Left hindlimb (tissue), 1 donor: ENCODE results near the gene C1orf167.
"Not testable (repeated sequence)": the region's sequence is repeated elsewhere in the genome, so short reads cannot be mapped to it uniquely, and the experiment has no call there.

Experiments used
- DNase-seq: peaks from one replicate; pipeline ENCODE4 v3.0.0-alpha.2; 2018

The C1orf167 gene

DNA sequence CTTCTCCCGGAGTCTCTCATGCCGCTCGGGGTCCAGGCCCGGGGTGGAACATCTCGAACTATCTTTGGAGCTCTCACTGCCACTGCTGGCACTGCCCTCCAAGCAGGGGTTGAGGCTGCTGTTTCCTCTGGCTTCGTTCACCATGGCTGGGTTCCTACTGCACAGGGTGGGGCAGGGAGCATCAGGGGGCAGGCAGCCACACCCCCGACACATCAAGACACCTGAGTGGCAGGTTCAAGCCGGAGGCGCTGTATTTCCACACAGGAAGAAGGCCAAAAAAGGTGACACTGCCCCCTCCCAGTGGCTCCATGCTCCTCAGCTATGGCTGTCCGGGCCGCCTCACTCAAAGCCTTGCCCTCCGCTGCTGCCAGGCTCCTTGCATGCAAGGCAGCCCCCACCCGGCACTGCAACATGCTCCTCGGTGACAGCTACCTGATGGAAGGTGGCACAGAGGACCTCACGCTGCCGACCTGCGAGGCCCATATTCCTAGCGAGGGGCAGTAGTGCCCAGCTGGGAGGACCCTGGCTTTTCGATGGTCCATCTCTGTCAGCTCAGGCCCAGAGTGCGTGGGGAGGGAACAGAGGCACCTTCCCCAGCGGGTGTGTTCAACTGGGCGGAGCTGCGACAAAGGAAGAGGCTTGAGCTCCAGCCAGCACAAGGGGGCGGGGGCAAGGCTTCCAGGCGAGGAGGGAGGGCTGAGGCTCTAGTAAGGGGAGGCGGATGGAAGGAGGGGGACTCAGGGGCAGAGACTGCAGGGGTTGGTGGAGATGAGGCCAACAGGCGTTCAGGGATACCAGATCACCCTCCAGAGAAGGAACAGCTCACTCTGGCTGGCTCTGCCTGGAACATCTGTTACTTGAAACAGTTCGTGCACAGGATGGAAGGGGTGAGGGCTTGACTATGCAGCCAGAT lies 41.2 kb downstream of the C1orf167 start:
- peak; percentile 94 for DNase-seq

DNA sequence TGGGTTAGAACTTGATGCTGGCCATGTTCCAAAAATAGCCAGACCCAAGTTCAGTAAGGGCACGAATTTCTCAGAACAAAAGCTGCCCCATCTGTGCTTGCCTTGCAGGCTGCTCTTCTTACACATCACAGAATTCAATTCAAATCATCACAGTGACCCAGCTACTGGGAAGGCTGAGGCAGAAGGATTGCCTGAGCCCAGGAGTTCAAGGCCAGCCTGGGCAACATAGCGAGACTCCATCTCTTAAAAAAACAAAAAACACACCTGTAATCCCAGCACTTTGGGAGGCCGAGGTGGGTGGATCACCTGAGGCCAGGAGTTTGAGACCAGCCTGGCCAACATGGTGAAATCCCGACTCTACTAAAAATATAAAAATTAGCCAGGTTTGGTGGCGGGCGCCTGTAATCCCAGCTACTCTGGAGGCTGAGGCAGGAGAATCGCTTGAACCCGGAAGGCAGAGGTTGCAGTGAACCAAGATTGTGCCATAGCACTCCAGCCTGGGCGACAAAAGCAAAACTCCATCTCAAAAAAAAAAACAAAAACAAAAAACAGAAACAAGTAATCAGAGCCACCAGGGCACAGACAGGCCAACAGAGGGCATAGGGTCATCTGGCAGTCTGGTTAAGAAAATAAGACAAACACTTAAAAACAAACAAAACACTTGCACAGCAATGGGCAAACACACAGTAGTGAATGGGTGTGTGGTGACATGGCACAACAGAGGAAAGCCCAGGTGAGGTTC lies 42.1 kb downstream of the C1orf167 start:
- DNase-seq, result not testable (repeated sequence)

DNA sequence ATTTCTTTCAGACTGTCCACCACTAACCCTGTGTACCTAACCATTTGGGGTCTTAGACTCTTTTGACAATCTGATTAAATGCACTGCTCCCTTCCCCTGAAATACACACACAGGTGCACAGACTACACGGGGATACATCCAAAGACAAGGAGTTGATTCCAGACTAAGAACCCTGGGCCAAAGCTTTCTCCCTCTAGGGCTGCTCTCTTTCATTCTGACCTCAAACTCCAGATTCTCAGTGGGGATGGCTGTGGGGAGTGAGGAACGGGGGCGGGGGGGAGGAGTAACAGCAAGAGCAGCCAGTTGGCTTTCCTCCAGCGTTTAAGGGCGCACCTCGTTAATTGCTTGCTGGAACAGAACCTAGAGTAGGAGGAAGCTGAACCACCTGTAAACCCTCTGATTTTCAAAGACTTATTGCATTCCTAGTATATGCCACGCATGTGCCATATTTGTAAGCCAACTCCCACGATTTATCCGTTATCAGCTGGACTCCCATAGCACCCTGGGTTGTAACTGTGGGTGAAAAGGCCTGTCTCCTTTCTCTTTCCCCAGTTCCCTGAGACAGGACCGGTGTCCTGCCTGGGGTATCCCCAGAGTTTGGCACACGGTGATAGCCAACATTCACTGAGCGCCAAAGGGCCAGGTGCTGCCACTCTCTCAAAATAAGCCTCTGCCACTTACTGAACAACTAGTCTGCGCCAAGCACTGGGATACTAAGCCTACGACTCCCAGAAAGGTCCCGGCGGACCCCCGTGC lies 42.9 kb downstream of the C1orf167 start:
- DNase-seq, result no peak

DNA sequence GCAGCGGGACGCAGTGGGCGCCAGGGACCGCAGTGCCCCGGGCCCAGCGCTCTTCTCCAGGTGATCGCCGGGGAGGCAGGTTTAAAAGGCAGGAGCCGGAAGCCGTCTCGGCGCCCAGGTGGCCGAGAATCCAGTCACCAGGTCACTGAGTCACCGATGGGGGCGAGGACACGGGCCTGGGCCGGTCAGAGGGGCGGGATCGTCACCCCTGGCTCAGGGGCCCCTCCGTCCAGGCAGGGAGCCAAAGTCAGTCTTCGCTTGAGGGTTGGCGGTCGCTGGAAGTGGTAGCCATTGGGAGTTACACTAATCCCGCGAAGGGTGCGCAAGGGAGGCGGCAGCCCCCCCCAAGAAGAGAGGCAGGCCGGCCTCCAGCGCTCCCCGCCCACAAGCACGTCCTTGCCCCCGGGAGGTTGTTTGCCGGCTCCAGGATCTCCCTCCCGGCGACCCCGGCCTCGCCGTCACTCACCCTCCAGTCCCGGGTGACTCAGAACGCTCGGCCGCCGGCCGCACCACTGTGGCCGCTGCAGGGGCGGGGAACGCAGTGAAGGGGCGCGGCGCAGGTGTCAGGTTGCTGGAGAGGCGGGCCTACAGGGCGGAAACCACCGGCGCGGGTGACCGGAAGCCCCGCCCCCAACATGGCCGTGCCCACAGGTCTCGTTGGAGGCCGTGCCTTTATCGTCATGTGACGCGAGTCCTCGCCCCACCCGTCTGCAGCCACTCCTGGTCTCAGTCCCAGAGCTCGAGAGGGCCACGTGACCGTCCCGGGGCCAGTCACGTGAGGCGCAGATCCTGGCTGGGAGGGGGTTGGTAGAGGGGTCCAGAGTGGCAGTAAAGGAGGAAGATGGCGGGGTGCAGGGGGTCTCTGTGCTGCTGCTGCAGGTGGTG lies 43.7 kb downstream of the C1orf167 start, which contains the start of the genes CLCN6 and MTHFR:
TSS of gene CLCN6 (plus strand) at position 770 of the 885 bp plus-strand sequence. CDS start at position 842, 72 bp downstream.
TSS of gene MTHFR (minus strand) at position 543 of the 885 bp plus-strand sequence. CDS start 2,848 bp downstream, outside the sequence.
- peak; percentile 100 for DNase-seq

DNA sequence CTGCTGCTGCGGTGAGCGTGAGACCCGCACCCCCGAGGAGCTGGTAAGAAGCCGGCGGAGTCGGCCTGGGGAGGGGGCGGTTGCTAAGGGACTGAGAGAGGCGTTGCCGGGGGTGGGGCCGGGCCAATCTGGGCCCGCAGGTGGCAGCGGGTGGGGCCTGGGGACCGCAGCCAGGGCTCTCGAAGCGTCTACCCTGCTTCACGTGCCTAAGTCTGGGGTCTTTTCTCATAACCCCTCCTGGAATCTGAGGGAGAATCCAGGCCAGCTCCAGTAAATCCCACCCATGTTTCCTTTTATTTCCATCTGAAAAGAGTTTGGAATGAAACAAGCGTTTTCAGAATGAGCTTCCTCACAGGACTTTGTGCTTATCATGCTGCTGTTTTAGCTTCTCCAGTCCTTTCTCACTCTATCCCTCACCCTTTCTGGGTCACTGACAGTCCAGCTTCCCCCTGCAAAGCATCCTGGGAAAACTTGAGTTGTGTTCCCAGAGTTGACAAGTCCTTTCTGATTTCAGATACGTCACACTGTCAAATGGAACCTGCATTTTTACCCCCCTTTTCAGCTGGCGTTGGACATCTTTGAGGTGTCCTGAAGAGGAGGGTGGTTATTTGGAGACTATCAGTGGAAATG lies 44.4 kb downstream of the C1orf167 start:
- DNase-seq, result no peak

DNA sequence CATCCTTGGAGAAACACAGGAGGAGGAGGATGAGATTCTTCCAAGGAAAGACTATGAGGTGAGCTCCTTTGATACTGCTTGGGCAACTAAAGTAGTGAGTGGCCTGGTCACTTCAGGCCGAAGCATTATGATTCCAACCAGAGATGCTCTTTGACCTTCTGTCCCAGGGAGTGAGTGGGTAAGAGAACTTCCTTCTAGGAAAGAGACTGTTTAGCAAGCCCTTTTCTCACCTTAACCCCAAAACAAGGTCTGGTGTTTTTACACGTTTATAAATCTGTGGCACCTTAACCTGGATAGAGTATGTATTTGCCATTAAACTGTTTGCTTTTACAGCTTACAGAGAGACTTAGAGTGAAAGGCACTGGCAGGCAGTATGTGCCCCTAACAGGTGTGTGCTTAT lies 45.1 kb downstream of the C1orf167 start:
- DNase-seq, result no peak

DNA sequence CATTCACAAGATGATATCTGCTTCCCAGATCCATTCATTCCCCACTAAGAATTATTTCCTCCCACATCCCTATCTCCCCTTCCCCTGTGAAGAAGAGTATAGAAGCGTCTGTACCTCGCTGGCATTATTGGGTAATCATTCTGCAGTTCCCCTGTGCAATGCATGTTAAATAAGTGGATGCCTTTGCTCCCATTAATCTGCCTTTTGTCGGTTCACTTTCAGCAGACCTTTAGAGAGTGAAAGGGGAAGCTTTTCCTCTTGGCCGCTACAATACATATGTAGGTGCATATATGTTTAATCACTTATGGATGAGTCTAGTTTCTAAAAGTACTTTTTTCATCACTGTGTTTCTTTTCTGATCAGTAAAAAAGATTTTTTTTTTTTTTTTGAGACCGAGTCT lies 51.0 kb downstream of the C1orf167 start:
- DNase-seq, result no peak

DNA sequence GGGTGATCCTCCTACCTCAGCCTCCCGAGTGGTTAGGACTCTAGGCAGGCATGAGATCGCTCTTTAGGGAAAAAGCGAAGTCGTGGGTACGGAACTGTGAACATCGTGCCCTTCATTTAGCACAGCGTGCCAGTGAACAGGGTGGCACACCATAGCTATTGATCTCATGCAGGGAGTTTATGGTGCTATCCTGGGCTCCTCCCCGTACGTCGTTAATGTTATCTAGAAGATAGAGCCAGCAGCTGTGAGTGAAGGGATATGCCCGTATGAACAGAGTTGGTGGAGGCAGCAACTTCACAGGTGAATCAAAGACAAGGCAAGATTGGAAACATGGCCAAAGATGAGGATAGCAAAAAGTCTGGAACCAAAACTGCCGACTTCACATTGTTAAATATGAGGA lies 55.2 kb downstream of the C1orf167 start:
- no peak for DNase-seq

DNA sequence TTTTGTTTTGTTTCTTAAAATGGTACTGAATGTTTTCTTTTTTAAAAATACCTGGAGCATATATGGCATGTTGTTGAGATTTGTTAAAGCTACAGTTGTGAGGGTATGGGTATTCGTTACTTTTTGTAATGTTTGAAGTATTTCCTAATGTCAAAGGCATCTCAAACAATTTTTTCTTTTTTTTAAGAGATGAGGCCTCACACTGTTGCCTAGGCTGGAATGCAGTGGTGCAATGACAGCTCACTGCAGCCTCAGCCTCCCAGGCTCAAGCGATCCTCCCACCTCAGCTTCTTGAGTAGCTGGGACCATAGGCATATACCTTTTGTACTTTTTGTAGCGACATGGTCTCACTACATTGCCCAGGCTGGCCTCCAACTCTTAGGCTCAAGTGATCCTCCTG lies 60.1 kb downstream of the C1orf167 start:
- DNase-seq, result no peak

DNA sequence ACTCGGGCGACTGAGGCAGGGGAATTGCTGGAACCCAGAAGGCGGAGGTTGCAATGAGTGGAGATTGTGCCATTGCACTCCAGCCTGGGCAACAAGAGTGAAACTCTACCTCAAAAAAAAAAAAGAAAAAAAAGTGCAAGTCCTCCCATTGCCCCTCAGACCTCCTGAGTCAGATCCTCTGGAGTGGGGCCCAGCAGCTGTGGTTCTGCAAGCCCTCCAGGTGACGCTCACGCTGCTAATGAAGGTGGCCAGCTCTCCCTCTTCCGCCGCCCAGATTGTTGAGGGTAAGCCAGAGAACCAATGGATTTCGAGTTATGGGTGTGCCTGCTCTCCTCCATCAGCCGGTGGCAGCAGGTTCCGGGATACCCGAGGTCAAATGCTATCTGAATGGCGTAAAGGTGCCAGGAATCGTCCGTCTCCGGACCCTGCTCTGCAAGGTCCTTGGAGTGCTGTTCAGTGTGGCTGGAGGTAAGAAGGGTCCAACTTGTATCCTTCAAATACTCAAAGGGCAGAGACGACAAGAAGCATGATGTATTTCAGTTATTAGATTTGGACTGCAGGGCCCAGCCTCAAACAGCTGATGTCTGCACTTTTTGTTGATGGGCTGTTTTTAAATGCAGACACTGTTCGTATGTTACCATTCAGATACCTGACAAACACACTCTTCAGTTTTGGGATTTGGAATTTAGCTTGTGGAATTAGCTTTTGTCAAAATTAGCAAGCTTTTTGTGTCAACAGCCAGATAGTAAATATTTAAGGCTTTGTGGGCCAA lies 61.6 kb downstream of the C1orf167 start:
- no peak for DNase-seq

DNA sequence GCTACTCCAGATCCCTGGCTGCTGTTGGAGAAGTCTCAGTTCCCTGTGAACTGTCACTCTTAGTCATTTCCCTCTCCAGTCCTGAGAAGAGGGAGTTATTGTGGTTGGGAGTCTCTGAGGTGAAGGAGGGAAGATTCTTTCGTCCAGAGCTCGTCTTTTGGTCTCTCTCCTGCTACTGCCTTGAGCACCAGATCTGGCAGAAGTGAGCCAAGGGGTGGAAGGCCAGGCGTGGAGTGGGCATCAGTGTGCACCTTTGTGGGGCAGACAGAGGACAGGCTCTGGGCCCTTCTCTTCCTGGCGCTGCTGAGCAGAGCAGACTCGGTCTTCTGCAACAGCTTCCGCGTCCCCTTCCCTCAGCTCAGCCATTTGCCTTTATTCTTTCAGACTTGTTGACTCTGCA lies 63.1 kb downstream of the C1orf167 start:
- DNase-seq, result no peak

DNA sequence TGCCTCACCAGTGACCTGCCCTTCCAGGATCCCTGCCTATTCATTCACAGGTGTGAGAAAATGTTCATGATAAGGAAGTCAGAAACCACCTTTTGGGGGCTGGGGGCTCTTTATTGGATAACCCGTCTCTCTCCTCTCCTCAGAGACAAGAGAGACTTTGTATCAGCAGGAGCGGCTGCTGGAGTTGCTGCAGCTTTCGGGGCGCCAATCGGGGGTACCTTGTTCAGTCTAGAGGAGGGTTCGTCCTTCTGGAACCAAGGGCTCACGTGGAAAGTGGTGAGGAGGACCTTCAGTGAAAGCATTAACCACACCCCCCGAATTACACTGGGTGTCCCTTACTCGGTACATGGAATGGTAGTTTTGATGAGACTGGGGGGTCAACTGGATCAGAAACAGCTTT lies 65.0 kb downstream of the C1orf167 start:
- no peak for DNase-seq

DNA sequence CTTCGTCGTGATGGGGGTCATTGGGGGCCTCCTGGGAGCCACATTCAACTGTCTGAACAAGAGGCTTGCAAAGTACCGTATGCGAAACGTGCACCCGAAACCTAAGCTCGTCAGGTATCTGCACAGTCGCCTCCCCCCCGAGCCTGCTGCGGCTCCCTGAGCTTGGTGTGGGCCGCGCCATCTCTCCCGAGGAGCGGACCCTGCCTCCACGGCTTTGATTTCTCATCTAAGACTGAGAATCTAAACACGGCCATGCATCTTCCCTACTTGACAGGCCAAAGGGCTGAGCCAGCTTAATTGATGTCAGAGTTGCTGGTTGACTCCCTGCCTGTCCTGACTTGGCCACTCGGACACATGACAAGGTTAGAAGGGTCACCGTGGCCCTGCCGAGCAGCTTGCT lies 66.5 kb downstream of the C1orf167 start:
- no peak for DNase-seq

DNA sequence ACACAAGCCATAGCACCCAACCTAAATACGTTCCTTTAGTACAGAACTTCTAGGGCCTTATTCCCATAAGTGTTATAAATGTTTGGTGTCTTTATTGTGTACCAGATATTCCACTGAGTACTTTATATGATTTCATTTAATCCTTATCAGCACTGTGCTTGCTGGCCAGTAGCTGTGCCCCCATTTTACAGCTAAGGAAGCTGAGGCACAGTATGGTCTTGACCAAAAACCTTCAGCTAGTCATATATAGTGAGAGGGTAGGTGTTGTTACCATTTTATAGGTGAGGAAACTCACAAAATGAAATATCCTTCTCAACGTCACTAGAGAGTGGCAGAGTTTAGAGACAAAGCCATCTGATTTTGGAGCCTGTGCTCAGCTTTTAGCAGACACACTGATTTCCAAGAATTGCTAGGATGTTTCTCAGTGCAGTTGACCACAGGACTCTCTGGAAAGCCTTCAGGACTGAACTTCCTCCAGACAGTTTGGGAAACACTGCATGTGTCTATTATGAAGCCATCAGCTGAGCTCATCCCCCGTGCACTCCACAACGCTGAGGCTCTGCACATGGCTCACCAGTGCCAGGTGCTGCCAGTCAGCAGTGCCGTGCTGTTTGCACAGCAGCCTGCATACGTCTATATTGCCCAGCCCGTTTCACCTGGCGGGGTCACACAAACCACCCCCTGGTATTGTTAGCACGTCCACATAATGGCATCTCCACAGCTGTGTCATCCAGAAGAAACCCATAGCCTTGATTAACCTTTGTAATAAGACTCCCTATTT lies 70.1 kb downstream of the C1orf167 start:
- no peak for DNase-seq

DNA sequence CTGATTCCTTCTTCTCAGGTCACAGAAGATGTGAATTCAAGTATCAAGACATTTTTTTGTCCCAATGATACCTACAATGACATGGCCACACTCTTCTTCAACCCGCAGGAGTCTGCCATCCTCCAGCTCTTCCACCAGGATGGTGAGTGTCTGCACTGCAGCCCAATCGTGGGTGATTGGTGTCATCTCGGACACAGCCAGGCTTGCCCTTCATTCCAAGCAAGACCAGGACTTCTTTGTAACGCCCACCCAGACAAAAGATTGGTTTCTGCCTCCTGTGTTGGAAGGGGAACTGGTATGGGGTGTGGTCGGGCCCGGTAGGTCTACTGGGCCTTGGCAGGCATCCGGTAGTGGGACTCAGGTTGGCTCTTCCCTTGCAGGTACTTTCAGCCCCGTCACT lies 71.5 kb downstream of the C1orf167 start:
- DNase-seq, result no peak

DNA sequence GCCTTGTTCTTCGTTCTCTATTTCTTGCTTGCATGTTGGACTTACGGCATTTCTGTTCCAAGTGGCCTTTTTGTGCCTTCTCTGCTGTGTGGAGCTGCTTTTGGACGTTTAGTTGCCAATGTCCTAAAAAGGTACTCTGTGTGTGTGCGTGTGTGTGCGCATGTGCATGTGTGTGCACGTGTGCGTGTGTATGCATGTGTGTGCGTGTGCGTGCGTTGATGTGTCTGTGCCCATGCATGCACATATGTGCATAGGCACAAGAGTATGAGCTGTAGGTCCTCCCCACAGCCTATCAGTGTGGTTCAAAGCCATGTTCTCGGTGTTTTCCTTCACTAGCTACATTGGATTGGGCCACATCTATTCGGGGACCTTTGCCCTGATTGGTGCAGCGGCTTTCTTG lies 71.9 kb downstream of the C1orf167 start:
- DNase-seq, result no peak

DNA sequence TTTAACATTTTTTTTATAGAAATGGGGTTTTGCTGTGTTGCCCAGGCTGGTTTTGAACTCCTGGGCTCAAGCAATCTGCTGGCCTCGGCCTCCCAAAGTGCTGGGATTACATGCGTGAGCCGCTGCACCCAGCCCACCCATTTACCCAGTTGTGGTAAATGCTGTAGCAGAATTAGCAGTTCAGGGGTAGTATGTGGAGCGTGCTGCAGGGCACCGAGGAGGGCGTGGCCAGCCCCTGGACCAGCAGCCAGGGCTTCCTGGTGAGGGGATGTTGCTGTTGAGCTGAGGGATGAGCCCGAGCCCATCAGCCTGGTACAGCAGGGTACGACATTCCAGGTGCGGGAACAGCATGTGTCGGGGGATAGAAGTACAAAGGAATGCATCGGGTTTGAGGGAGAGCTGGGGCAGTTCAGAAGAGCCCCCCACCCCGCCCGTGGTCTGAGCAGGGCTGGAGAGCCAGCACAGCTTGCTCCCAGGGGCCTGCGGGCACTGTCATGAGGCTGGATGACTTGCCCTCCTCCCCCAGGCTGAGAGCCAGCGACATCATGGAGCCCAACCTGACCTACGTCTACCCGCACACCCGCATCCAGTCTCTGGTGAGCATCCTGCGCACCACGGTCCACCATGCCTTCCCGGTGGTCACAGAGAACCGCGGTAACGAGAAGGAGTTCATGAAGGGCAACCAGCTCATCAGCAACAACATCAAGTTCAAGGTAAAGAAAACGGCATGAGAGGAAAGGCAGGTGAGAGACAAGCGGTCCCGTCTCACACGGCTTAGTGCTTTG lies 73.6 kb downstream of the C1orf167 start:
- DNase-seq, result no peak

DNA sequence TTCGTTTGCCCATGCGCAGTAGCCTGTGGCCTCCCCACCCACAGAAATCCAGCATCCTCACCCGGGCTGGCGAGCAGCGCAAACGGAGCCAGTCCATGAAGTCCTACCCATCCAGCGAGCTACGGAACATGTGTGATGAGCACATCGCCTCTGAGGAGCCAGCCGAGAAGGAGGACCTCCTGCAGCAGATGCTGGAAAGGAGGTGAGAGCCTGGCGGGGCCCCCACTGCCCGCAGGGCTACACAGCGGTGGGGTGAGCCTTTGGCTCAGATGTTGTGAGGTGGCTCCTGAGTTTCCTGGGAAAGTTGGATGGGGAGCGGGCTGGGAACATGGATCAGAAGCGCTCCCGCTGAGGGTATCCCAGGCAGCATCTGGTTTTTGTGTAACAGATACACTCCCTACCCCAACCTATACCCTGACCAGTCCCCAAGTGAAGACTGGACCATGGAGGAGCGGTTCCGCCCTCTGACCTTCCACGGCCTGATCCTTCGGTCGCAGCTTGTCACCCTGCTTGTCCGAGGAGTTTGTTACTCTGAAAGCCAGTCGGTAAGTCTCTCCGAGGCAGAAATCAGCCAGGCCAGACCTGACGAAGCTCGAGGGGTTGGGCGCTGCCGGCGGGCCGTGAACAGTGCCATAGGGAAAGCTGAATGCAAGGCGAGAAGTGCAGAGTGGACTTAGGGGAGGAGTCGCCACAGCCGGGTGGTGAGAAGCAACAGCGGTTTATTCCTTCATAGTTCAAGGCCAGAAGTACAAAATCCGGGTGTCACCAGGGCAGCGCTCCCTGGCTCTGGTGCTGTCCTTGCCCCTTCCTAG lies 75.2 kb downstream of the C1orf167 start:
- DNase-seq, result no peak
